Esophagus squamous epithelium (tissue), 5 donors: ENCODE results near the gene MICA. TPM values are rescaled to one million over a fixed set of nuclear protein-coding genes. Genes with fewer than 3 reads are reported as not detected.
"Not testable (repeated sequence)": the region's sequence is repeated elsewhere in the genome, so short reads cannot be mapped to it uniquely, and the experiment has no call there.

Experiments
- DNase-seq: peaks from one replicate; lab custom pipeline; 2025; lab: John Stamatoyannopoulos, UW
- H3K27ac ChIP-seq, 4 donors: fragments of 200-600 bp; sonication (generic); one replicate each; pipeline ENCODE4 v1.5.1; 2016 to 2019; ENCODE audit warnings: mild to moderate bottlenecking in 1 of 4
- H3K27me3 ChIP-seq, 4 donors: fragments of 200-600 bp; sonication (generic); 1 replicate in 3 of 4; 2 replicates in 1 of 4; pipeline versions ENCODE4 v1.5.1 to v1.6.0; 2017 to 2021; ENCODE audit warnings: antibody characterized with exemption in 1 of 4
- H3K36me3 ChIP-seq, 3 donors: fragments of 200-600 bp; sonication (generic); one replicate each; pipeline ENCODE4 v1.5.1; 2016 to 2019
- H3K4me1 ChIP-seq, 3 donors: fragments of 200-600 bp; sonication (generic); one replicate each; pipeline ENCODE4 v1.5.1; 2017 to 2019
- H3K4me3 ChIP-seq, 4 donors: fragments of 200-600 bp; sonication (generic); 1 replicate in 3 of 4; 2 replicates in 1 of 4; pipeline ENCODE4 v1.5.1; 2016 to 2019; ENCODE audit warnings: mild to moderate bottlenecking in 2 of 4, moderate library complexity in 1 of 4
- H3K9me3 ChIP-seq, 3 donors: fragments of 200-600 bp; sonication (generic); one replicate each; pipeline ENCODE4 v1.5.1; 2016 to 2019
- CTCF ChIP-seq, 6 experiments: fragments of 450-650 bp in 4 of 6; fragments of 200-600 bp in 2 of 6; sonication (generic) in 2 of 6; IDR thresholded peaks; one replicate each; pipeline ENCODE4 v1.5.1; 2016 to 2019; ENCODE audit warnings: antibody characterized with exemption in 6 of 6, mild to moderate bottlenecking in 4 of 6, moderate library complexity in 4 of 6
- POLR2A ChIP-seq, 4 donors: fragments of 450-650 bp; IDR thresholded peaks; one replicate each; pipeline ENCODE4 v1.6.1; 2017; ENCODE audit warnings: antibody characterized with exemption in 4 of 4, mild to moderate bottlenecking in 4 of 4, moderate library complexity in 3 of 4
- WGBS, 2 donors: methylation state at CpG; one replicate each; pipeline ENCODE4 v1.1.5; 2018; 5-methylcytosine and 5-hydroxymethylcytosine counted together
- intact Hi-C: fragments of 100-400 bp; cut with DNase I; formaldehyde crosslinking; loops from one replicate; pipeline ENCODE4 v1.15.0; 2022
- total RNA-seq, 4 donors: library from RNA; depleted of rRNA; stranded (reverse); fragments of >200 nt; gene quantifications; one replicate each; pipeline ENCODE4 v1.1.0, GENCODE V29; 2016
- donor health status: DM: yes; HTN: yes; CAD: no.

The MICA gene
- total RNA-seq, 4 donors from 2014 or later: 7.5 to 10.1 (median 8.8) TPM

GRCh38 chr6:31426395-31427354, 23.3 kb downstream of the MICA start:
- intact Hi-C loops: no loop called here
- Histone ChIP-seq H3K27me3 (no peaks in the 10 kb centered on the region), H3K9me3 (peaks cover 0 to 8% (median 0%) of the 10 kb centered on the region in 3 donors), H3K4me3 (no peak overlapping the region), H3K36me3 (no peaks in the 10 kb centered on the region), H3K4me1 (no peaks in the 10 kb centered on the region), H3K27ac (no peak overlapping the region)
- no peak for DNase-seq
- TF ChIP-seq POLR2A (IDR thresholded peaks at IDR 0.05): no peak
- no peak for TF ChIP-seq CTCF (IDR thresholded peaks at IDR 0.05)
- 81 to 82% methylated on average over 2 to 3 of the region's 3 CpGs for WGBS, 2 donors

- no peak for DNase-seq
- Histone ChIP-seq H3K27ac (no peak overlapping the region), H3K36me3 (no peaks in the 10 kb centered on the region), H3K9me3 (peaks cover 0 to 8% (median 0%) of the 10 kb centered on the region in 3 donors), H3K27me3 (no peaks in the 10 kb centered on the region), H3K4me1 (no peaks in the 10 kb centered on the region), H3K4me3 (no peak overlapping the region)
- 61 to 85% methylated on average over 2 of the region's 2 CpGs for WGBS, 2 donors
- intact Hi-C loops: no loop called here
- TF ChIP-seq POLR2A (IDR thresholded peaks at IDR 0.05): no peak
These were observed 27.1 kb downstream of the MICA start for GRCh38 chr6:31430449-31430848.

- intact Hi-C loops: not testable (repeated sequence)
- 47 to 49% methylated on average over 5 of the region's 5 CpGs for WGBS, 2 donors
These were observed 31.7 kb downstream of the MICA start for GRCh38 chr6:31435051-31435450.

GRCh38 chr6:31438222-31438621, 34.8 kb downstream of the MICA start:
- Histone ChIP-seq H3K4me3 (no peak overlapping the region), H3K4me1 (peaks cover 0 to 7% (median 0%) of the 10 kb centered on the region in 3 donors), H3K27ac (no peak overlapping the region), H3K36me3 (no peaks in the 10 kb centered on the region), H3K27me3 (peaks cover 0 to 30% (median 0%) of the 10 kb centered on the region in 4 donors), H3K9me3 (peaks cover 0 to 12% (median 8%) of the 10 kb centered on the region in 3 donors)
- TF ChIP-seq CTCF (IDR thresholded peaks at IDR 0.05): no peak
- TF ChIP-seq POLR2A (IDR thresholded peaks at IDR 0.05): no peak
- DNase-seq: no peak
- WGBS, 2 donors: 60 to 92% methylated on average over 2 of the region's 2 CpGs
- intact Hi-C loops: no loop called here

More at GRCh38 chr6:31435051-31435450, 31.7 kb downstream of the MICA start:
- DNase-seq, H3K4me1 ChIP-seq, H3K27ac ChIP-seq, H3K36me3 ChIP-seq, H3K4me3 ChIP-seq: not testable (repeated sequence)
- H3K9me3 ChIP-seq: peaks cover 0 to 15% (median 12%) of the 10 kb centered on the region in 3 donors
- H3K27me3 ChIP-seq: peaks cover 0 to 12% (median 0%) of the 10 kb centered on the region in 4 donors

GRCh38 chr6:31438677-31439076, 35.3 kb downstream of the MICA start:
- no peak for DNase-seq
- H3K9me3 ChIP-seq: peaks cover 0 to 12% (median 8%) of the 10 kb centered on the region in 3 donors
- H3K4me3 ChIP-seq: no peak overlapping the region
- peaks cover 0 to 30% (median 0%) of the 10 kb centered on the region in 4 donors for H3K27me3 ChIP-seq
- no peak for TF ChIP-seq POLR2A (IDR thresholded peaks at IDR 0.05)
- no peak for TF ChIP-seq CTCF (IDR thresholded peaks at IDR 0.05)
- H3K27ac ChIP-seq: no peak overlapping the region
- WGBS, 2 donors: 50 to 66% methylated on average over 2 of the region's 2 CpGs
- H3K36me3 ChIP-seq: no peaks in the 10 kb centered on the region
- intact Hi-C loops: no loop called here
- H3K4me1 ChIP-seq: peaks cover 0 to 7% (median 0%) of the 10 kb centered on the region in 3 donors
